ENCODE results near the gene NPFFR1.
"Not testable (repeated sequence)": the region's sequence is repeated elsewhere in the genome, so short reads cannot be mapped to it uniquely, and the experiment has no call there.

The NPFFR1 gene

GRCh38 chr10:70255329-70256299 is 28.2 kb downstream of the NPFFR1 start:
- DNase-seq, result no peak

GRCh38 chr10:70254778-70255328 is 29.0 kb downstream of the NPFFR1 start:
- no peak for DNase-seq

- DNase-seq, result no peak
Measured at GRCh38 chr10:70253878-70254765, 29.7 kb downstream of the NPFFR1 start.

- no peak for DNase-seq
Measured at GRCh38 chr10:70250961-70251680, 32.7 kb downstream of the NPFFR1 start.

- DNase-seq, result no peak
Measured at GRCh38 chr10:70247360-70247759, 36.4 kb downstream of the NPFFR1 start.

GRCh38 chr10:70241081-70241480 is 42.7 kb downstream of the NPFFR1 start:
- DNase-seq, result no peak

- not testable (repeated sequence) for DNase-seq
Measured at GRCh38 chr10:70239986-70240385, 43.8 kb downstream of the NPFFR1 start.

GRCh38 chr10:70239077-70239976 is 44.5 kb downstream of the NPFFR1 start:
- DNase-seq, result not testable (repeated sequence)

GRCh38 chr10:70237958-70238536 is 45.8 kb downstream of the NPFFR1 start:
- not testable (repeated sequence) for DNase-seq

GRCh38 chr10:70234668-70235447 is 48.9 kb downstream of the NPFFR1 start:
- DNase-seq, result no peak

GRCh38 chr10:70233939-70234300 is 49.9 kb downstream of the NPFFR1 start:
- no peak for DNase-seq

GRCh38 chr10:70233109-70233938 is 50.5 kb downstream of the NPFFR1 start, which contains the start of gene PPA1:
Gene PPA1 (minus strand): TSS chr10:70233429. CDS start chr10:70233327, 102 bp downstream.
- peak; percentile 93 for DNase-seq

- no peak for DNase-seq
Measured at GRCh38 chr10:70232859-70233108, 51.0 kb downstream of the NPFFR1 start.

GRCh38 chr10:70232155-70232858 is 51.5 kb downstream of the NPFFR1 start:
- peak; percentile 15 for DNase-seq

- DNase-seq, result no peak
Measured at GRCh38 chr10:70228491-70228890, 55.3 kb downstream of the NPFFR1 start.

- no peak for DNase-seq
Measured at GRCh38 chr10:70227548-70228320, 56.1 kb downstream of the NPFFR1 start.

GRCh38 chr10:70223728-70224127 is 60.1 kb downstream of the NPFFR1 start:
- no peak for DNase-seq

All from KG1 (cell line).